M059J (cell line): ENCODE measurements around the gene ALOX5AP. TPM values are rescaled to one million over a fixed set of nuclear protein-coding genes. Genes with fewer than 3 reads are reported as not detected.
A peak's percentile ranks its signal among the peaks of the same experiment; 100 is the strongest.

Experiments
- DNase-seq: peaks from one replicate; pipeline ENCODE4 v3.0.0-alpha.2; 2012; ENCODE audit warnings: low read depth
- total RNA-seq: library from RNA; depleted of rRNA; stranded (reverse); fragments of >200 nt; shearing (Covaris generic); gene quantifications from 2 replicates; pipeline ENCODE4 v1.2.3, GENCODE V29; 2014; rRNA removed

Gene ALOX5AP
- total RNA-seq, 1 experiment from 2014 or later, result 1.2 TPM

DNA sequence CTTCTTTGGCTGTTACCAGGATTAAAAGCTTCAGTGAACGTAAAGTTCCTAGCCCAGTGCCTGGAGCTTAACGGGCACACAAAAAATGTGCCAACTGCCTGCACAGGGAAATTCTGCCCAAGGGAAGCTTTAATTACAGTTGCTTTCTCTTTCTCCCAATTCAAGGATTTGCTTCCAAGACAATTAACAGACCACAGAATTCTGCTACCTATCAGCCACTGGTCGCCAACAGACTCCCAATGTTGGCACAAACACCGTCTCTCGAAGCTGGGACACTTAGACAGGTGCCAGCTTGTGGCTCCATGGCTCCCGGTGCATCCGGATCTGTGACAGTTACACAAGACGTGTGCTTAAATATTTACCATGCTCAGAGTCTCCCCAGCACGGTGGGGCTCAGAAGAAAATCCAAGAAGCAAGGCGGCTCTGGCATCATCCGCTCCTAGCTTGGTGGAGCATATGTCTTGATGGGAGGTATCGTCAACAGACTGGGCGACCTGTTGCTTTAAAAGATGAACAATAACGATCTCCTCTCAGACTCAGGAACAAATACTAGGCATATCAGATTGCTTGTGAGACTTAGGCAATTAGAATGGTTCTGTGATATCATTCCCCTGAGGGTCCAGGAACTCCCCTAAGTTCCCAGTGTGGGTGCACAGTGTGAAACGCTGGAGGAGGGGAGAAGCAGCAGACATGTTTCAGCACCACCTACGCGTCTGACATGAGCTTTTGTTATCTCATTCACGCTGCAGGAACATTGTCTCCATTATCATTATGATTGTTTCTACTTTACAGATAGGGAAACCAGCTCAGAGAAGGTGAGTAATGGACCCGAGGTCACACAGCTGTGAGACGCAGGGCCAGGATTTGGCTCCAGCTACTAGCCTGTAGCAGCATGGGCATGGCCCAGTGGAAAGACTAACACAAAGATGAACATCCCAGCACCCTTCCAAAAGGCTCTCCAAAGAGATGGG, 61.6 kb downstream of the ALOX5AP start:
- DNase-seq, result no peak

- no peak for DNase-seq
Measured at GRCh38 chr13:30797847-30798535, 62.6 kb downstream of the ALOX5AP start.

- DNase-seq, result no peak
Measured at GRCh38 chr13:30798776-30799355, 63.5 kb downstream of the ALOX5AP start.

GRCh38 chr13:30799356-30799824, 64.0 kb downstream of the ALOX5AP start:
- no peak for DNase-seq

DNA sequence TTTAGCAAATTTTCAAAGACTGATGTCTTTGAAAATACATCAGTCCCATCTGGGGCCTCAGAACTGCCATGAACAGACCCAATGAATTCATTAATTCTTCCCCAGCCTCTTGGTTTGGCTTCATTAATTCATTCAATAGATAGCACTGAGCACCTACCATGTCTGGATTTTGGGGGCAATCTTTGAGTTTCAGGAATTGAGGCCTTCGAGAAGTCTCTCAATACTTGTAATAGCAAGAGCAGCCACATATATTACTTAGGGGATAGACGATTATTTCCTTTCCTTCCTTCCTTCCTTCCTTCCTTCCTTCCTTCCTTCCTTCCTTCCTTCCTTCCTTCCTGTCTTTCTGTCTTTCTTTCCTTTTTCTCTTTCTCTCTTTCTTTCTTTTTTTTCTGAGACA, 64.8 kb downstream of the ALOX5AP start:
- no peak for DNase-seq

DNA sequence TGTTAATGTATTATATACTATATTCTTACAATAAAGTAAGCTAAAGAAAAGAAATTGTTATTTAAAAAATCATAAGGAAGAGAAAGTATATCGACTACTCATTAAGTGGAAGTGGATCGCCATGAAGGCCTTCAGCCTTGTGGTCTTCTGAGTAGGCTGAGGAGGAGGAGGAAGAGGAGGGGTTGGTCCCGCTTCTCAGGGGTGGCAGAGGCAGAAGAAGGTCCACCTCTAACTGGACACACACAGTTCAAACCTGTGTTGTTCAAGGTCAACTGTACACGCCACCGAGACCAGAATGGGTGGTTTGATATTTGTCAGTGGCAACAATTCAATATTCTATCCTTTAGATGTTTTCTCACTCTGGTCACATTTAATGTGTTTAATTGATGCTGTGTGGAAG, 67.2 kb downstream of the ALOX5AP start:
- DNase-seq, result no peak

DNA sequence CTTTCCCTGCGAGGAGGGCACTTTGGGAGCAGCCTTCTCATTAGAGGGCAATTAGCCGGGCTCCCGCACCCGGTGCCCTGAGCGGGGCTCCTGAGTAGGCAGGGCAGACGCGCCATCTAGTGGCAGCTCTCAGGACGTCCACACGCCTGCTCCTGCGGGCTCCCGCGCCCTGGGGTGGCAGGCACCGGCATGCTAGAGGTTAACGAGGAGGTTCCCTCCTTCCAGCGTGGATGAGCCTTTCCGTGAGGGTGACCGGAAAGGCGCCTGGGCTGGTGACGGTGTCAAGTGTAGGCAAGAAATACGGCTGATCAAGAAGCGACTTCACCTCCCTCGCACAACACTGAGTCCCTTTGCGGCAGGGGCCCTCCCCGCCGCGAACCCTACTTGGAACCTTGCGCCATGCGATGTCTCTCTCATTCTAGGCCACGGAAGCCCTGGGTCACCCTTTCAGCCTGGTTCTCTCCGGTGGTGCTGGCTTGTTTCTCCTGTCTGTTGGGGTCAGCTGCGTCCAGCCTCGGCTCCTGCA, 67.7 kb downstream of the ALOX5AP start:
- peak; percentile 65 for DNase-seq

DNA sequence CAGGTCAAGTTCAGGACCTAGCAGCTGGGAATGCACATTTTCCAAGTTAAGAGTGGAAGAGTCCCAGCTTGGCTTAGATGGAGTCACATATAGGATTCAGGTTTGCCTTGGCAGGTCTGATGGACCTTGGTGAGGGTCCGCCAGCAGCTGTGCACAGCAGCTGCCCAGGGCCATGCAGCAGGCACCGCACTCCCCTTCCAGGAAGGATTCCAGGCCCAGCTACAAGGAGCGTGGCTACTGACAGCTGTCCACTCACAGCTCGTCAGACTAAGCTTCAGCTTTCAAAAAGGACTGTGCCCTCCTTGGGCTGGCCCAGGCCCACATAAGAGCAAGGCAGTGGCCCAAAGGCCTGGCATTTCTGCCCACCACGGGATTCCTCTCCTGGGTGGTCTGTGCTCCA, 68.4 kb downstream of the ALOX5AP start:
- no peak for DNase-seq

GRCh38 chr13:30804474-30804873, 69.1 kb downstream of the ALOX5AP start:
- no peak for DNase-seq

DNA sequence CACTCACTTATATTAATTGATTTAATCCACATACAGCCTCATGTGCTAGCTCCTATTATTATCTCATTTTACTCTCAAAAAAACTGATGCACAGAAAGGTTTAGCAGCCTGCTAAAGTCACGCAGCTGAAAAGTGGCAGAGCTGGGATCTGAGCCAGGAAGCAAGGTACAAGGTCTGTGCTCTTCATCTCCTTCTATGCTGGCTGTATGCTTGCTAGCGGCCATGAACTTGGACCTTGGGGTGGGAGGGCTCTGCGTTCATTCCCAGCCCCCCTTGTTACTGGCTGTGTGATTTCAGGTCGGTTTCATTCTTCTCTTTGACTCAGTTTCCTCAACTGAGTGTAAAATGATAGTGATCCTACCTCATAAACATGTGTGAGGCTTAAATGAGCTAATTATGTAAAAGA, 69.8 kb downstream of the ALOX5AP start:
- DNase-seq, result no peak

DNA sequence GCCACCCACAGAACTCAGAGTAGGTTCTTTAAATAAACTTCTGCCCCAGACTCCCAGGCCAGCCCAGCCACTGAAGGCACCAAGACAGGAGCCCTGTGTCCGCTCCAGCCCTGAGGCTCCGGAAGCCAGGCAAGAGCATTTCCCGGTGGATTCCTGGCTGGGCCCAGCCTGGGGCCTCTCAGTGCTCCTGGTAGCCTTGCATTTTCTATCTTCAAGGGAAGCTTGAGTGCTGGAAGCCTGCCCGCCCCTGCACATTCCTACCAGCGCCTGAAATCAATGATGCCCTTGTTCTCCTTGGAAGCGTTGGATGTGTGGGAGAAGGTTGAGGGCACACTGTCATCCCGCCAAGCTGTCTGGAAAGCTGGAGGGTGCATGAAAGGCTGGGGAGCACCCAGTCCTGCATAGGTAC, 70.3 kb downstream of the ALOX5AP start:
- DNase-seq, result peak; percentile 48

DNA sequence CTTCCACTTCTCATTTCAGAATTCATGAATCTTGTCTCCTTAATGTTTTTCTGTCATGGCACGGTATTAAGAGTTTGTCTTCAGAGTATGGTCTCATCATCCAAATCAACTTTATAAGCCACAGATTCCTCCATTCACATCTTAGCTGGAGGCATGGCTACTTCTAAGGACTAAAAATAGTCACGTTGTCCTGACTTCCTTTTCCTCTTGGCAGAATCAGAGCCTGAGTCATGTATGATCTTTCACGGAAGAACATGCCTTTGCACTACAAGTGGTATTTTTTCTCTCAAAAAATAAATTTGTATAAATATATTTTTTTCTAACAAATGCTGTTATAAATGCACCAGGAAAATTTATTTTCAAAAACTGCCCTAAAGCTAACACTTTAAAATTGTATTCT, 71.4 kb downstream of the ALOX5AP start:
- peak; percentile 76 for DNase-seq

- DNase-seq, result no peak
Measured at GRCh38 chr13:30807392-30807791, 72.0 kb downstream of the ALOX5AP start.

- DNase-seq, result peak; percentile 34
Measured at GRCh38 chr13:30808600-30808999, 73.3 kb downstream of the ALOX5AP start.

DNA sequence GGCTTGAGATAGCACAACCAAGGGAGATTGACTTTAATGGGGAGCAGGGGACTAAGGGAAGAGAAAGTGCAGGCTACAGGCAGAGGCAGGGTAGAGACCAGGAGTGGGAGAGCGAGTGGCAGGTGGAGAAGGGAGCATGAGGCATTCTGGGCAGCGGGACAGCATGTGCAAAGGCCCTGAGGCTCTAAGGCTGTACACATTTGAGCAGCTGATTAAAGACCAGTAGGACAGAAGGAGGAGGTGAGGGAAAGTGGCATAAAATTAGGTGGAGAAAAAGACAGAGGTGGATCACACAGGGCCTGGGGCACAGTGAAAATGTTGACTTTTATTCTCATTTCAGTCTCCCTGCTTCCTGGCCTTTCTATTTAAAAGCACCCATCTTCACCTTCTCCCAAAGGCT, 74.4 kb downstream of the ALOX5AP start:
- DNase-seq, result no peak

DNA sequence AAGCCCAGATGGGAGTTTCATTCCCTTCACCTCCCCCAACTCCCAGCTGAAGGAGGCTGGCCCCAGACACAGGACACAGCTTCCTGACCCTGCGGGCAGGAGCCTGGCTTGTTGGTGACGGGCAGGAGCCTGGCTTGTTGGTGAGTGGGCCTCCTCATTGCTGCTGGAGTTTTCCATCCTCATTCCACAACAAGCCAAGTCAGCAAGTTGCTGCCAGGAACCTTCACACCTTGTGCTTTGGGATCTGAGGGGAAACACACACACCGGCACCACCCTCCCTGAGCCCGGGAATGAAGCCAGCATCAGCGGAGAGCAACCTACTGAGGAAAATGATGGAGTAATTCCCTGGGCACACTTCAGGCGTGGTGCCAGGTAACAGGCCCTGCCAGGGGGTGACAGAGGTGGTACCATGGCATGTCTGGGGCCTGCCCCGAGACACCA, 74.9 kb downstream of the ALOX5AP start:
- peak; percentile 57 for DNase-seq

DNA sequence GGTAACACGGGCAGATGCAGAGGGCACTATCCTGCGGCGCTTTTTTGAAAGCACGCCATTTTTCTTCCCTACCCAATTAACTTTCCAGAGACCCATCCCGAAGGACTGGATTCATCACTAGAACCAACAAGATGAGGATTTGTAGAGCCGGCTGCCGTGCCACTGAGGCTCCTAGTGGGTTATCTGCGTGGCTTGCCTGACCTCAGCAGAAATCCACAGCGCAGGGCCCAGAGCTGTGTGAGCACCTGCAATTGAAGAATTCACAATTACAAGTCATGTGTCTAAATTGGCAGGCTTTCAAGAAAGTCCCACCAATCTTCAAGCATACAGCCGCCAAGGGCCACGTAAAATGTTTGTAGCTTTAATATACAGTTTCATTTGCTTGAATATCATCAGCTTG, 75.5 kb downstream of the ALOX5AP start:
- DNase-seq, result no peak

Other genes with a start within 250 kb of the ALOX5AP start
- 14.2 and 19.5 TPM in 2 replicates for gene USPL1, start 117.6 kb upstream of the ALOX5AP start, total RNA-seq
- 0.07 and 0.12 TPM in 2 replicates for gene MEDAG, start 170.7 kb downstream of the ALOX5AP start, total RNA-seq
- gene TEX26, start 197.1 kb downstream of the ALOX5AP start, total RNA-seq, result not detected in 2 replicates